Neural cell (in vitro differentiated cells): Measurements from ENCODE around the gene B4GALNT4.

Experiments used
- CTCF ChIP-seq: fragments of 450-650 bp; IDR thresholded peaks from 2 replicates; pipeline ENCODE4 v1.5.1; 2014; ENCODE audit warnings: antibody characterized with exemption, mild to moderate bottlenecking, moderate library complexity; ENCODE audit not compliant: poor library complexity, severe bottlenecking
- EP300 ChIP-seq: fragments of 450-650 bp; conservative IDR thresholded peaks from 2 replicates; pipeline ENCODE4 v1.6.1; 2014; ENCODE audit warnings: antibody characterized with exemption, mild to moderate bottlenecking, moderate library complexity; ENCODE audit not compliant: poor library complexity, severe bottlenecking
- EZH2 ChIP-seq: fragments of 200-600, 300-800 bp; shearing (Covaris generic), sonication (generic); IDR thresholded peaks from 2 replicates; pipeline ENCODE4 v1.6.1; 2014; ENCODE audit warnings: antibody characterized with exemption, low read length, borderline replicate concordance, mild to moderate bottlenecking; ENCODE audit not compliant: insufficient read depth, poor library complexity, severe bottlenecking
- RAD21 ChIP-seq: fragments of 450-650 bp; conservative IDR thresholded peaks from 2 replicates; pipeline ENCODE4 v1.6.1; 2014; ENCODE audit warnings: antibody characterized with exemption, mild to moderate bottlenecking, moderate library complexity
- TAF1 ChIP-seq: IDR thresholded peaks from 2 replicates; pipeline ENCODE4 v1.6.1; 2012; ENCODE audit warnings: low read depth

GRCh38 chr11:417652-418342 is 48.5 kb downstream of the B4GALNT4 start:
- TF ChIP-seq EP300 (no peak), CTCF (no peak), EZH2 (no peak), TAF1 (no peak), RAD21 (no peak)
